GM18520 (cell line): Measurements from ENCODE around the gene SDF2L1.
"Not testable (repeated sequence)": the region's sequence is repeated elsewhere in the genome, so short reads cannot be mapped to it uniquely, and the experiment has no call there.

Experiments
- ATAC-seq: cut with Tn5 transposase; IDR thresholded peaks from one replicate; pipeline ENCODE4 v1.9.1; 2021; ENCODE audit not compliant: unreplicated experiment

The SDF2L1 gene

GRCh38 chr22:21686193-21686608 lies 44.1 kb downstream of the SDF2L1 start:
- no peak for ATAC-seq

- ATAC-seq, result no peak
Observed at GRCh38 chr22:21686634-21687393, 44.7 kb downstream of the SDF2L1 start.

GRCh38 chr22:21687685-21688259 lies 45.7 kb downstream of the SDF2L1 start:
- no peak for ATAC-seq

GRCh38 chr22:21688341-21688705 lies 46.2 kb downstream of the SDF2L1 start:
- ATAC-seq, result no peak

- ATAC-seq, result no peak
Observed at GRCh38 chr22:21688706-21689381, 46.7 kb downstream of the SDF2L1 start.

- ATAC-seq, result no peak
Observed at GRCh38 chr22:21690401-21690801, 48.3 kb downstream of the SDF2L1 start.

- no peak for ATAC-seq
Observed at GRCh38 chr22:21691816-21692215, 49.7 kb downstream of the SDF2L1 start.

GRCh38 chr22:21692856-21693255 lies 50.8 kb downstream of the SDF2L1 start:
- not testable (repeated sequence) for ATAC-seq

- ATAC-seq, result no peak
Observed at GRCh38 chr22:21693333-21693998, 51.4 kb downstream of the SDF2L1 start.
